HG02588 (cell line): ENCODE measurements around the gene ADCY5.

Experiments
- ATAC-seq: cut with Tn5 transposase; IDR thresholded peaks from one replicate; pipeline ENCODE4 v1.9.1; 2021; ENCODE audit warnings: mild to moderate bottlenecking, moderate library complexity; ENCODE audit not compliant: unreplicated experiment

The ADCY5 gene

GRCh38 chr3:123330441-123330991, 118.4 kb downstream of the ADCY5 start:
- ATAC-seq = no peak

GRCh38 chr3:123329636-123330340, 119.1 kb downstream of the ADCY5 start:
- ATAC-seq = no peak

- no peak for ATAC-seq
These were observed 119.8 kb downstream of the ADCY5 start for GRCh38 chr3:123328851-123329635.

- ATAC-seq = no peak
These were observed 120.7 kb downstream of the ADCY5 start for GRCh38 chr3:123327956-123328850.

GRCh38 chr3:123327480-123327879, 121.4 kb downstream of the ADCY5 start:
- ATAC-seq = no peak

GRCh38 chr3:123326531-123326930, 122.4 kb downstream of the ADCY5 start:
- ATAC-seq = no peak

- no peak for ATAC-seq
These were observed 123.1 kb downstream of the ADCY5 start for GRCh38 chr3:123325766-123326256.

- no peak for ATAC-seq
These were observed 123.8 kb downstream of the ADCY5 start for GRCh38 chr3:123324880-123325765.

GRCh38 chr3:123323781-123324180, 125.1 kb downstream of the ADCY5 start:
- ATAC-seq = no peak

GRCh38 chr3:123322866-123323265, 126.0 kb downstream of the ADCY5 start:
- ATAC-seq = no peak

GRCh38 chr3:123321806-123322205, 127.1 kb downstream of the ADCY5 start:
- ATAC-seq = no peak

GRCh38 chr3:123320221-123320620, 128.7 kb downstream of the ADCY5 start:
- ATAC-seq = no peak

GRCh38 chr3:123319760-123320159, 129.1 kb downstream of the ADCY5 start:
- no peak for ATAC-seq

- ATAC-seq = no peak
These were observed 130.5 kb downstream of the ADCY5 start for GRCh38 chr3:123318374-123318773.

- ATAC-seq = no peak
These were observed 131.2 kb downstream of the ADCY5 start for GRCh38 chr3:123317716-123318115.

- no peak for ATAC-seq
These were observed 133.7 kb downstream of the ADCY5 start for GRCh38 chr3:123315271-123315595.

- ATAC-seq = no peak
These were observed 134.3 kb downstream of the ADCY5 start for GRCh38 chr3:123314359-123315270.

GRCh38 chr3:123313889-123314288, 135.0 kb downstream of the ADCY5 start:
- no peak for ATAC-seq
